GM19351 (cell line): ENCODE data around the gene SLC38A6.
"Not testable (repeated sequence)": the region's sequence is repeated elsewhere in the genome, so short reads cannot be mapped to it uniquely, and the experiment has no call there.

ENCODE experiments used
- ATAC-seq: cut with Tn5 transposase; IDR thresholded peaks from one replicate; pipeline ENCODE4 v1.9.1; 2021; ENCODE audit warnings: mild to moderate bottlenecking, moderate library complexity; ENCODE audit not compliant: unreplicated experiment

SLC38A6 gene

DNA sequence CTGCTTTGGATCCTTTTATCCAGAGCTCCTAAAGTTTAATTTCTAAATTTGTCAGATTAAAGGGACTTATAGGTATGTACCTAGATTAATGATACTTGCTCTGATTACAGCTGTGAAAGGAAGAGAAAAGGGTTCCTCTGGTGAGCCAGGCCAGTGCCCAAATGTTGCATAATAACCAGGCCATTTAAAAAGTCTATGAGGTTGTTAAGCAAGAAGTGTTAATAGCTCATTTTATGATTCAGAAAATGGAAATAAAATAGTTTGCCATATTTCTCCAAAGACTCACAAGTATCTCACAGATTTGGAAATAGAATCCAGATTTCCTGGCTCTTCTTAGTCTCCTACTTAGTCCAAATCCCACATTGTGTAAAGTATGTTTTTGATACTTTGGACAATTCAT lies 67.6 kb downstream of the SLC38A6 start:
- ATAC-seq: no peak

- ATAC-seq: no peak
Measured at GRCh38 chr14:61050417-61050816, 69.4 kb downstream of the SLC38A6 start.

- no peak for ATAC-seq
Measured at GRCh38 chr14:61051051-61051450, 70.0 kb downstream of the SLC38A6 start.

- no peak for ATAC-seq
Measured at GRCh38 chr14:61051621-61052020, 70.6 kb downstream of the SLC38A6 start.

- ATAC-seq: no peak
Measured at GRCh38 chr14:61063461-61063860, 82.4 kb downstream of the SLC38A6 start.

- no peak for ATAC-seq
Measured at GRCh38 chr14:61064210-61064609, 83.2 kb downstream of the SLC38A6 start.

- no peak for ATAC-seq
Measured at GRCh38 chr14:61064856-61065255, 83.8 kb downstream of the SLC38A6 start.

DNA sequence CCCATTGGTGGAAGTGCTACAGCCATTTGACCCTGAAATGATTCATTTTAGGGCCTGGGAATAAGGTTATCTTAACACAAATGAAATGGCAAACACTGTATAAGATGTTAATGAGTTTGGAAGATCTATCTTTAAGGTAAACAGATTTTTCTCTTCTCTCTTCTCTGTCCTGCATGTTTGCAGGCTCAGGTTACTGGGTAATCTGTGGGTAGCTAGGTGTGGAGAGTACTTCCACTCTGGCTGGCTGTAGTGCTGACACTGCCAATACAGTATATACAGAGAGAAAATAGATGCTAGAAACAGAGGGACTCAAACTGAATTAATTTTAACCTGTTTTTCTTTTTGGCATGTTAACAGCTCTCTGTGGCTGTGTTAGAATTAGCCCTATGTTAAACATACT lies 84.6 kb downstream of the SLC38A6 start:
- ATAC-seq: no peak

GRCh38 chr14:61072442-61072841 lies 91.4 kb downstream of the SLC38A6 start:
- ATAC-seq: not testable (repeated sequence)

- no peak for ATAC-seq
Measured at GRCh38 chr14:61074852-61075251, 93.8 kb downstream of the SLC38A6 start.

- no peak for ATAC-seq
Measured at GRCh38 chr14:61076556-61076955, 95.5 kb downstream of the SLC38A6 start.

DNA sequence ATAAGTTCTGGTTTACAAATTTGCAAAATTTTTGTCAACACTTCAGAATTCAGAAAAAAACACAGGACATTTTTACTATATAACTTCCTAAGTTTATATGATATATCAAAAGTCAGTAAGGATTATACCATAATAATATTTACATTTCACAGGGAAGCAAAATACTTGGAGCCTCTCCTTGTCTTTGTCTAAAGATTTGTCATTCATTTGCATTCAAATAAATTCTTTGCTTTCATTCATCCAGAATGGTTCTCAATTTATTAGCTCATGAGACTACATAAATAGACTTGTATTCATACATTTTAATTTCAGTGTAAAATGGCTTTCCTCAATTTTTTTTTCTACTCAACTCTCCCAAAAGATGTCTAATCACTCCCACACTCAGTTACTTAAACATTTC lies 96.4 kb downstream of the SLC38A6 start:
- no peak for ATAC-seq

GRCh38 chr14:61077951-61078720 lies 97.1 kb downstream of the SLC38A6 start:
- no peak for ATAC-seq

DNA sequence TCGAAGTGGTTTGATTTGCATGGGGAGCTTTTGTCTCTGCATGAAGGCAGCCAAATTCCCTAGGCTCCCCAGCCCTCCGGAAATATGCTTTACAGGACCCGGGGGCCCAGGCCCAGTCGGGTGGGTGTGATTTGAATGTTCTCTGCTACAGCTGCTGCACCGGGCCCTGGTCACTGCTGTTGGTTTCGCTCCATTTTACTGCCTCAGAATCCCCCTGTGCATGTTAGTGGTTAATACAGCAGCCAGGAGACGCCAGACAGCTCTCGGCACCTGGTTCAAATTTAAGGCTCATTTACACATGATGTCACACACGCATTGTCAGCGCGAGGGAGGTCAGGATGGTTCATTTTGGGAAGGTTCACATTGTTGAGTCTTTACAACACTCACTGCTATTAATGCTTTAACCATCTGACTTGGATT lies 99.6 kb downstream of the SLC38A6 start:
- ATAC-seq: peak; percentile 96

- no peak for ATAC-seq
Measured at GRCh38 chr14:61088081-61088480, 107.0 kb downstream of the SLC38A6 start.

DNA sequence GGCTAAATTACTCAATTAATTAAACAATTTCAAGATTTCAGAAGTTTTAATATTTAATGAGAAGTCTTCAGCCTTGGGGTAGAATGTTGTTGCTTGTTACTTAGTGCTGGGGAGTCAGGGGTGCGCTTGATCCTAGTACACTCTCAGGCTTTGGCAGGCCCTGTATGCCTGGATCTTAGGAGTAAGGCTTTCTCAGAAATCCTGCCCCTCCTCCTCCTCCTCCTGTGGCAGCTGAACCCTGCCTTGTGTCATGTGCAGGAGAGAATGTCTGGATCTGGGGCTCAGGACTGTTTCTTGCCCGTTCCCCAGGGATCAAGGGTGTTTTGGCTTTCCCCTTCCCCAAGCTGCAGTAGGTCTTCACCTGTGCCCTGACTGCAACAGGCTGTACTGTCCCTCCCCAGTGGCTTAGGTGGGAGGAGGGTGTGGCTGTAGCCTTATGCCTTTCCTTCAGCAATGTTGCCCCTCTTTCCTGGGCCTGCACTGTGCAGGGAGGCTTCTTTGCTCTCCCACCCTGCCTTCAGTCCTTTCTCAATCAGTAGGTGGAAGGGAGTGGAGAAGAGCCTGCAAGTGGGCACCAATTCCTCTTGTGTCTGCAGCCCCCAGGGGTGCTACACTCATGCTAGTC lies 108.2 kb downstream of the SLC38A6 start:
- no peak for ATAC-seq

DNA sequence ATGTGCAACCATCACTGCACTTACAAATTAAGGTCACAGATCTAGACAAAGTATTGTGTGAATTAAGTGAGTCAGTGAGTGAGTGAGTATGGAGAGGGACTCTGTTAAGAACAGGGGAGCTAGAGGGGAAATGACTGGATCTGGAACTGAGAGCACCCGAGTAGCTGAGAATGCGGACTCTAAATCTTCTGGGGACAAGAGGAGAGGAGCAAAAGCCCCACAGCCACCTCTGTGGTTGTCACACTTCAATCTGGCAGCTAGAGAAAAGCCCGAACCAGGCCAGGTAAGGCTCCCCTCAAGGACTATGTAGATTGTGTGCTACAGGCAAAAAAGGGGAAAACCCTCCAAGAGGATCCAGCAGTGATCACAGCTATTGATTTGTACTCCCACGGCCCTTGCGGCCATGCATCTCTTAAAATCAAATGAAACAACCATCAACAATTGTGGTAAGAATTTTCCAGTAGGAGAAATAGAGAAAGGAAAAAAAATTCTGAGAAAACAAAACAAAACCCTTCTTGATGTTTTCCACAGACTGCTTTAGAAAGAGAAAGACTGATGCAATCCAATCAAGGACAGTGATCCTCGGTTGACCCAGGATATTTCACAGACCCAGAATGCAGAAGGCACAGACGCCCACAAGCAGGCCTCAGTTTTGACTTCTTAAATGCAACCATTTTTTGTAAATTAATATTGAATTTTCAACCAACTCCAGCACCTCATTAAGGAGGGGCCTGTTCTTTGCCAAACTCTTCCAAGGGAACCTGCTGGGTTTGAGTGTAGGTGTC lies 109.6 kb downstream of the SLC38A6 start:
- ATAC-seq: peak; percentile 94

- no peak for ATAC-seq
Measured at GRCh38 chr14:61091657-61092273, 110.7 kb downstream of the SLC38A6 start.

DNA sequence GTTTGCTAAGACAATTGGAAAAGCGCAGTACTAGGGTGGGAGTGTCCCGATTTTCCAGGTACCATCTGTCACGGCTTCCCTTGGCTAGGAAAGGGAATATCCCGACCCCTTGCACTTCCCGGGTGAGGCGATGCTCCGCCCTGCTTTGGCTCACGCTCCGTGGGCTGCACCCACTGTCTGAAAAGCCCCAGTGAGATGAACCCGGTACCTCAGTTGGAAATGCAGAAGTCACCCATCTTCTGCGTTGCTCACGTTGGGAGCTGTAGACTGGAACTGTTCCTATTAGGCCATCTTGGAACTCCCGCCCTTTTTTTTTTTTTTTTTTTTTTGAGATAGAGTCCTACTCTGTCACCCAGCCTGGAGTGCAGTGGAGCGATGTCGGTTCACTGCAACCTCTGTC lies 117.1 kb downstream of the SLC38A6 start:
- not testable (repeated sequence) for ATAC-seq

DNA sequence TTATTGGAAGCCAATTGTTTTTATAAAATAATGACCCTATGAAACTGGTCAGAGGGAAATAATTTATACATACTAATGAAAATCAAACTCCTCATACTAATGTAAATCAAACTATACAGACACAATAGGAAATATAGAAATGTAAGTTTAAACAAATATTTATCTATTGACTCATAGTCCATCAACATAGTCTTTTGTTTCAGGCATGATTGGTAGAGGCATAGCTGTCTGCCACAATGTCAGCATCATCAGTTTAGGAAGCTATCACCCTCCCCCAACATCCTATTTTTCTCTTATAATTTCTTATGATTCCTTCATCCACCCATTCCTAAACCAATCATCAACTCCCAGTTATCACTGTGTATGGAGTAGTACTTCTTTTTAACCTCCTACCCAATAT lies 117.7 kb downstream of the SLC38A6 start:
- no peak for ATAC-seq

DNA sequence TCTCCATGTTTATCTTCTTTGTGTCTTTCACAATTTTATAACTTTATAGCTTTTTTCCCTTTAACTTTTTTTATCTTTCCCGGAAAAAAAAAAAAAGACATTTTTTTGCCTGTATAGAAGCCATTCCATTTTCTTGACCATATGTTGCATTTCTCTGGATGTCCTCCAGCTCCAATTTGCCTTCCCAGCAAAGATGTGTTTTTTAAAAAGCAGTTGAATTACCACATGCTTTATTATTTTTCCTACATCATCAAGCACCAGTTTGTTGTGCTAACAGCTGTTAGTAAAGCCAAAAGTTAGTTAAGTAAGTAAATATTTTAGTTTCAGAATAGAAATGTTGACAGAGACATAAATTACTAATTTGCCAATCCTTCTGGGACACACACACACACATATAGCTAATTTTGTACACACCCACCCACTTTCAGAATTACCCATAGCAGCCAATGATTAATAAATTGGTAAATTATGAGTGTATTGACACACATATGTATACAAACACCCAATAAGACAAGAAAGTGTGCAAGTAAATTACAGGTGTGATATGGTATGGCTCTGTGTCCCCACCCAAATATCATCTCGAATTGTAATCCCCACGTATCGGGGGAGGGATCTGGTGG lies 118.3 kb downstream of the SLC38A6 start:
- ATAC-seq: no peak
